Measurements from ENCODE around the gene TNFRSF21.

Gene TNFRSF21

GRCh38 chr6:47247227-47247797, 62.4 kb downstream of the TNFRSF21 start:
- Histone ChIP-seq H3K27me3 (replicated peaks; ENCODE audit: insufficient read depth, low read length) (no peaks in the 10 kb centered on the region), H3K9ac (ENCODE audit: low read length) (no peak overlapping the region), H3K36me3 (replicated peaks; ENCODE audit: insufficient read depth, low read length) (no peaks in the 10 kb centered on the region), H3K4me3 (ENCODE audit: low read length) (peak overlapping the region; percentile 10; the same call in 1 of the 2 replicates), H3K9me2 (replicated peaks; ENCODE audit: insufficient read depth, low read length) (no peaks in the 10 kb centered on the region), H4K20me1 (ENCODE audit: insufficient read depth, low read length) (no peaks in the 10 kb centered on the region), H3K4me1 (ENCODE audit: low read length) (peaks cover 38% of the 10 kb centered on the region), H3K4me2 (ENCODE audit: low read depth, low read length) (peak overlapping the region; percentile 52), H3K79me2 (ENCODE audit: low read length) (no peaks in the 10 kb centered on the region), H3K9me3 (replicated peaks; ENCODE audit: insufficient read depth, low read length) (no peaks in the 10 kb centered on the region), H2AFZ (ENCODE audit: low read length) (no peak overlapping the region), H3F3A (ENCODE audit: insufficient read depth, low read length) (peaks cover 26% of the 10 kb centered on the region), H3K27ac (ENCODE audit: low read length) (peak overlapping the region; percentile 53; the same call in 1 of the 2 replicates)
- TF ChIP-seq, protein P1, sequence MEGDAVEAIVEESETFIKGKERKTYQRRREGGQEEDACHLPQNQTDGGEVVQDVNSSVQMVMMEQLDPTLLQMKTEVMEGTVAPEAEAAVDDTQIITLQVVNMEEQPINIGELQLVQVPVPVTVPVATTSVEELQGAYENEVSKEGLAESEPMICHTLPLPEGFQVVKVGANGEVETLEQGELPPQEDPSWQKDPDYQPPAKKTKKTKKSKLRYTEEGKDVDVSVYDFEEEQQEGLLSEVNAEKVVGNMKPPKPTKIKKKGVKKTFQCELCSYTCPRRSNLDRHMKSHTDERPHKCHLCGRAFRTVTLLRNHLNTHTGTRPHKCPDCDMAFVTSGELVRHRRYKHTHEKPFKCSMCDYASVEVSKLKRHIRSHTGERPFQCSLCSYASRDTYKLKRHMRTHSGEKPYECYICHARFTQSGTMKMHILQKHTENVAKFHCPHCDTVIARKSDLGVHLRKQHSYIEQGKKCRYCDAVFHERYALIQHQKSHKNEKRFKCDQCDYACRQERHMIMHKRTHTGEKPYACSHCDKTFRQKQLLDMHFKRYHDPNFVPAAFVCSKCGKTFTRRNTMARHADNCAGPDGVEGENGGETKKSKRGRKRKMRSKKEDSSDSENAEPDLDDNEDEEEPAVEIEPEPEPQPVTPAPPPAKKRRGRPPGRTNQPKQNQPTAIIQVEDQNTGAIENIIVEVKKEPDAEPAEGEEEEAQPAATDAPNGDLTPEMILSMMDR (IDR thresholded peaks at IDR 0.05; ENCODE audit: low read length), result no peak
- TF ChIP-seq EZH2 (optimal IDR thresholded peaks at IDR 0.05; ENCODE audit: low read depth, low read length) (no peak), EZH2phosphoT487 (IDR thresholded peaks at IDR 0.05; ENCODE audit: low read length) (no peak)
- DNase-seq, result peak; percentile 62

DNA sequence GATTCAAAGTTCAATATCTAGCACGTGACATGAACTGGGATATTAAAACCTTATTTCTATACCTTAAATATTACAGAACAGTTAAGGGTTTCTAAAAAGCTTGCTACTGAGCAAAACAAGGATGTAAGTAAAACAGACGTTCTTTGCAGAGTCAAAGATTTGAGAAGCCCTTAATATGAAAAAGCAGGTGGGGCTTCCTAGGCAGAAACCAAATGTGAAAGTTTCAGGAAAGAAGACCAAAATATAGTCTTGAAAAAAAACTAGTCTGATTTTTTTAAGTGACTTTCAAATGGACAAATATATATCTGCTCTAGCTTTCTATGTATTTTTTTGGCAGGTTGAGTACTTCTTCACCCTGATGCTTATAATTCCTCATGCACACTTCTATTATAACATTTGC, 63.2 kb downstream of the TNFRSF21 start:
- H3K27ac ChIP-seq (ENCODE audit: low read length), result peak overlapping the region; percentile 53; the same call in 1 of the 2 replicates
- H3K9me3 ChIP-seq (replicated peaks; ENCODE audit: insufficient read depth, low read length), result no peaks in the 10 kb centered on the region
- DNase-seq, result peak; percentile 55
- no peaks in the 10 kb centered on the region for H3K79me2 ChIP-seq (ENCODE audit: low read length)
- H3K9ac ChIP-seq (ENCODE audit: low read length), result no peak overlapping the region
- H3K27me3 ChIP-seq (replicated peaks; ENCODE audit: insufficient read depth, low read length), result no peaks in the 10 kb centered on the region
- H3F3A ChIP-seq (ENCODE audit: insufficient read depth, low read length), result peaks cover 26% of the 10 kb centered on the region
- TF ChIP-seq EZH2phosphoT487 (IDR thresholded peaks at IDR 0.05; ENCODE audit: low read length) (no peak), EZH2 (optimal IDR thresholded peaks at IDR 0.05; ENCODE audit: low read depth, low read length) (no peak)
- TF ChIP-seq, protein P1 (IDR thresholded peaks at IDR 0.05; ENCODE audit: low read length), result no peak
- no peaks in the 10 kb centered on the region for H4K20me1 ChIP-seq (ENCODE audit: insufficient read depth, low read length)
- H3K4me1 ChIP-seq (ENCODE audit: low read length), result peaks cover 46% of the 10 kb centered on the region
- H3K36me3 ChIP-seq (replicated peaks; ENCODE audit: insufficient read depth, low read length), result no peaks in the 10 kb centered on the region
- H2AFZ ChIP-seq (ENCODE audit: low read length), result no peak overlapping the region
- H3K9me2 ChIP-seq (replicated peaks; ENCODE audit: insufficient read depth, low read length), result no peaks in the 10 kb centered on the region
- peak overlapping the region; percentile 10; the same call in 1 of the 2 replicates for H3K4me3 ChIP-seq (ENCODE audit: low read length)
- peak overlapping the region; percentile 52 for H3K4me2 ChIP-seq (ENCODE audit: low read depth, low read length)

DNA sequence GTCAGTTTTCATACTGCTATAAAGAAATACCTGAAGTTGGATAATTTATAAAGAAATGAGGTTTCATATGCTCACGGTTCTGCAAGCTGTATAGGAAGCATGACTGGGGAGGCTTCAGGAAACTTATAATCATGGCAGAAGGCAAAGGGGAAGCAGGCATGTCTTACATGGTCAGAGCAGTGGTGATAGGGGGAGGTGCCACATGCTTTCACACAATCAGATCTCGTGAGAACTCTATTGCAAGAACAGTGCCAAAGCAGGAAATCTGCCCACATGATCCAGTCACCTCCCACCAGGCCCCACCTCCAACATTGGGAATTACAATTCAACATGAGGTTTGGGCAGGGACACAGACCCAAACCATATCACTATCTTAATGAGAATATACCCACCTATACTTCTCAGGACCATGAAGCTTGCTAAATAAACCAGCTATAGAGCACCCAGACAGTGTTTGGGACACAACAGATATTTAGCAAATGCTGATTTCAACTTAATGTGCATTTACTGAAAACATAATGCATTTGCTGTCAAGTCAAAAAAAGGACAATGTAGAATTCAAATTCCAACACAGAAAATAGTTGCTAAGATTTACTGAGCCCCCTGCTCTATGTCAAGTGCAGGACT, 63.8 kb downstream of the TNFRSF21 start:
- no peaks in the 10 kb centered on the region for H3K36me3 ChIP-seq (replicated peaks; ENCODE audit: insufficient read depth, low read length)
- no peaks in the 10 kb centered on the region for H4K20me1 ChIP-seq (ENCODE audit: insufficient read depth, low read length)
- H3K9me2 ChIP-seq (replicated peaks; ENCODE audit: insufficient read depth, low read length), result no peaks in the 10 kb centered on the region
- peaks cover 48% of the 10 kb centered on the region for H3K4me1 ChIP-seq (ENCODE audit: low read length)
- TF ChIP-seq EZH2 (optimal IDR thresholded peaks at IDR 0.05; ENCODE audit: low read depth, low read length) (no peak), EZH2phosphoT487 (IDR thresholded peaks at IDR 0.05; ENCODE audit: low read length) (no peak)
- TF ChIP-seq, protein P1 (IDR thresholded peaks at IDR 0.05; ENCODE audit: low read length), result no peak
- H3K4me2 ChIP-seq (ENCODE audit: low read depth, low read length), result peak overlapping the region; percentile 52
- H3K4me3 ChIP-seq (ENCODE audit: low read length), result no peak overlapping the region
- H2AFZ ChIP-seq (ENCODE audit: low read length), result no peak overlapping the region
- no peak for DNase-seq
- peak overlapping the region; percentile 53; the same call in 1 of the 2 replicates for H3K27ac ChIP-seq (ENCODE audit: low read length)
- peaks cover 26% of the 10 kb centered on the region for H3F3A ChIP-seq (ENCODE audit: insufficient read depth, low read length)
- no peaks in the 10 kb centered on the region for H3K27me3 ChIP-seq (replicated peaks; ENCODE audit: insufficient read depth, low read length)
- H3K79me2 ChIP-seq (ENCODE audit: low read length), result no peaks in the 10 kb centered on the region
- no peaks in the 10 kb centered on the region for H3K9me3 ChIP-seq (replicated peaks; ENCODE audit: insufficient read depth, low read length)
- no peak overlapping the region for H3K9ac ChIP-seq (ENCODE audit: low read length)
